ENCODE data around the gene PRRT3.

- TF ChIP-seq SP1 (IDR thresholded peaks at IDR 0.05) = no peak
- TF ChIP-seq HDGF (IDR thresholded peaks at IDR 0.05; ENCODE audit: borderline replicate concordance) = no peak
- no peak for TF ChIP-seq SUZ12 (IDR thresholded peaks at IDR 0.05)
- TF ChIP-seq ARNT (IDR thresholded peaks at IDR 0.05) = no peak
- TF ChIP-seq FOXK2 (IDR thresholded peaks at IDR 0.05) = no peak
- TF ChIP-seq PKNOX1 (IDR thresholded peaks at IDR 0.05) = no peak
- TF ChIP-seq FOXM1 (IDR thresholded peaks at IDR 0.05; ENCODE audit: borderline replicate concordance) = no peak
- TF ChIP-seq FOXA1 (IDR thresholded peaks at IDR 0.05) = no peak
- no peak for TF ChIP-seq ELF4 (IDR thresholded peaks at IDR 0.05)
- no peak for TF ChIP-seq BHLHE40 (IDR thresholded peaks at IDR 0.05; ENCODE audit: borderline replicate concordance)
- no peak for TF ChIP-seq NFRKB (IDR thresholded peaks at IDR 0.05)
- no peak for TF ChIP-seq L3MBTL2 (conservative IDR thresholded peaks at IDR 0.05)
- TF ChIP-seq ZNF384 (IDR thresholded peaks at IDR 0.05) = no peak
Observed at GRCh38 chr3:9902372-9903237, 49.6 kb downstream of the PRRT3 start, which contains the start of gene IL17RE.

Measured in HEK293T (cell line).